HG02938 (cell line): ENCODE measurements around the gene PACSIN1.
A peak's percentile ranks its signal among the peaks of the same experiment; 100 is the strongest.

ENCODE experiments used
- ATAC-seq: cut with Tn5 transposase; IDR thresholded peaks from one replicate; pipeline ENCODE4 v1.9.1; 2021; ENCODE audit warnings: mild to moderate bottlenecking, moderate library complexity; ENCODE audit not compliant: unreplicated experiment

Gene PACSIN1

GRCh38 chr6:34526992-34527728 is 61.3 kb downstream of the PACSIN1 start:
- ATAC-seq, result peak; percentile 78

- no peak for ATAC-seq
Measured at GRCh38 chr6:34527751-34528670, 62.1 kb downstream of the PACSIN1 start.

GRCh38 chr6:34528996-34529664 is 63.3 kb downstream of the PACSIN1 start:
- ATAC-seq, result no peak

- ATAC-seq, result no peak
Measured at GRCh38 chr6:34529665-34530327, 63.9 kb downstream of the PACSIN1 start.

GRCh38 chr6:34530753-34531365 is 65.0 kb downstream of the PACSIN1 start:
- no peak for ATAC-seq

- ATAC-seq, result no peak
Measured at GRCh38 chr6:34531580-34532201, 65.8 kb downstream of the PACSIN1 start.

GRCh38 chr6:34532230-34532629 is 66.4 kb downstream of the PACSIN1 start:
- no peak for ATAC-seq

GRCh38 chr6:34534146-34534545 is 68.3 kb downstream of the PACSIN1 start:
- ATAC-seq, result no peak

- ATAC-seq, result no peak
Measured at GRCh38 chr6:34534656-34535055, 68.8 kb downstream of the PACSIN1 start.

- no peak for ATAC-seq
Measured at GRCh38 chr6:34535199-34535598, 69.3 kb downstream of the PACSIN1 start.

- ATAC-seq, result no peak
Measured at GRCh38 chr6:34535646-34536045, 69.8 kb downstream of the PACSIN1 start.

- no peak for ATAC-seq
Measured at GRCh38 chr6:34536251-34536958, 70.5 kb downstream of the PACSIN1 start.

- ATAC-seq, result no peak
Measured at GRCh38 chr6:34536959-34537848, 71.3 kb downstream of the PACSIN1 start.

- ATAC-seq, result no peak
Measured at GRCh38 chr6:34537922-34538550, 72.2 kb downstream of the PACSIN1 start.

- no peak for ATAC-seq
Measured at GRCh38 chr6:34538581-34538980, 72.7 kb downstream of the PACSIN1 start.

GRCh38 chr6:34539181-34539580 is 73.3 kb downstream of the PACSIN1 start:
- ATAC-seq, result no peak

GRCh38 chr6:34540222-34540621 is 74.3 kb downstream of the PACSIN1 start:
- no peak for ATAC-seq

- no peak for ATAC-seq
Measured at GRCh38 chr6:34540841-34541240, 75.0 kb downstream of the PACSIN1 start.
